Measurements from ENCODE around the gene ZNF598. TPM values are rescaled to one million over a fixed set of nuclear protein-coding genes. Genes with fewer than 3 reads are reported as not detected.

ZNF598 gene
- total and polyA plus RNA-seq, 3 donors from 2014 or later: 46.3 to 94.6 (median 80.4) TPM

DNA sequence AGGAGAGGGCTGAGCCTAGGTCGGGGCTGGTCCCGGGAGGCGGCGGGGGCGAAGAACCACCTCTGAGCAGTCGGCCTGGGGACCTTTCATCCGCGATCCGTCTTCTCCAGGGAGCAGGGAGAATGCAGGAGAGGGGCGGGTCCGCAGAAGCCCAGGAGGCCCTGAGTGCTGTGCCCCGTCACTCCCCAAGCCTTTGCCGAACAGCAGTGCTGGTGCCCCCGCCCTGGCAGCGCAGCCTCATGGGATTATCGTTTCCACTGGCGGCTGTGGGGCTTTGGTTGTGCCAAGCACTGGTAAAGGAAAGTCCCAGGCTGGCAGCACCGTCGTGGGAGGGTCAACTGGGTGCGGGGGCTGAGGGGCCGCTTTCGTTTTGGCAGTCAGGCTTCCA, 37.1 kb downstream of the ZNF598 start:
- TF ChIP-seq POLR2A (IDR thresholded peaks at IDR 0.05): no peak
- TF ChIP-seq, protein P1, sequence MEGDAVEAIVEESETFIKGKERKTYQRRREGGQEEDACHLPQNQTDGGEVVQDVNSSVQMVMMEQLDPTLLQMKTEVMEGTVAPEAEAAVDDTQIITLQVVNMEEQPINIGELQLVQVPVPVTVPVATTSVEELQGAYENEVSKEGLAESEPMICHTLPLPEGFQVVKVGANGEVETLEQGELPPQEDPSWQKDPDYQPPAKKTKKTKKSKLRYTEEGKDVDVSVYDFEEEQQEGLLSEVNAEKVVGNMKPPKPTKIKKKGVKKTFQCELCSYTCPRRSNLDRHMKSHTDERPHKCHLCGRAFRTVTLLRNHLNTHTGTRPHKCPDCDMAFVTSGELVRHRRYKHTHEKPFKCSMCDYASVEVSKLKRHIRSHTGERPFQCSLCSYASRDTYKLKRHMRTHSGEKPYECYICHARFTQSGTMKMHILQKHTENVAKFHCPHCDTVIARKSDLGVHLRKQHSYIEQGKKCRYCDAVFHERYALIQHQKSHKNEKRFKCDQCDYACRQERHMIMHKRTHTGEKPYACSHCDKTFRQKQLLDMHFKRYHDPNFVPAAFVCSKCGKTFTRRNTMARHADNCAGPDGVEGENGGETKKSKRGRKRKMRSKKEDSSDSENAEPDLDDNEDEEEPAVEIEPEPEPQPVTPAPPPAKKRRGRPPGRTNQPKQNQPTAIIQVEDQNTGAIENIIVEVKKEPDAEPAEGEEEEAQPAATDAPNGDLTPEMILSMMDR (IDR thresholded peaks at IDR 0.05): no peak
- H3K27me3 ChIP-seq: no peaks in the 10 kb centered on the region
- H3K4me3 ChIP-seq: peak overlapping the region; percentile 92 to 99
- H3K27ac ChIP-seq: peak overlapping the region in 1 of 2 donors; percentile 35
- H3K4me1 ChIP-seq: peaks cover 14% of the 10 kb centered on the region
- H3K36me3 ChIP-seq (ENCODE audit: low read depth, missing control alignments): no peaks in the 10 kb centered on the region
- DNase-seq: no peak
- intact Hi-C loops (cut with DNase I; ENCODE audit: low total_unique reads): no loop called here
- H3K9me3 ChIP-seq: no peaks in the 10 kb centered on the region
- WGBS, 2 donors: 1 to 11% methylated on average over 5 to 18 of the region's 22 CpGs

DNA sequence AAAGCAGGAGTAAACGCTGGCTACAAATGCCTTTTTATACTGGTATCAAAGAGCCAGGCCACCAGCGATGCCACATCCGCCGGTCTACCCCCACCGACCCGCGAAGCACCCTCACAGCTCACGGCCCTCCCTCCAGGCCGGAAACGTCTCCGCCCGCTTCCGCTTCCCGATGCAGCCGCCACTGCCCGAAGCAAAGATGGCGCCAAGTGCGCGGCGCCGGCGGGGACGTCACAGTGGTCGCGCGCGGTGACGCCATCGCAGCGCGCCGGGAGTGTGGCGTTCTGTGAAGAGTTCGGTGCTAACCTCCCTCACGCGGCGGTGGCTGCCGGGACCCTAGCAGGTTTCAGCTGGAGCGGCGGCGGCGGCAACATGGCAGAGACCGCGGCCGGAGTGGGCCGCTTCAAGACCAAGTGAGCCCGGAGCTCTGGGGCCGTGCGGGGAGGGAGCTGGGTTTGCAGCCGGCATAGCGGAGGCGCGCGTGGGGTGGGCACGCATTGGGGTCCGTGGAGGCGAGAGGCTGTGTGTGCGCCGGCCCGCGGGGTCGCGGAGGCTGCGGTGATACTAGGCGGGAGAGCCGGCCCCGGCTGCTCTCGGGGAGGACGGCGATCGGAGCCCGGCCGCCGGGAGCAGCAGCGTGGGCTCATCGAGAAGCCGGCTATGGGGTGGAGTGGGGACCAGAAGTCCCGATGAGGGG, 37.7 kb downstream of the ZNF598 start, which contains the start of gene TBL3:
Gene TBL3 (plus strand): TSS at position 258 of the 694 bp plus-strand sequence. CDS start 112 bp downstream, at position 370.
- Histone ChIP-seq H3K9me3 (no peaks in the 10 kb centered on the region), H3K36me3 (ENCODE audit: low read depth, missing control alignments) (no peaks in the 10 kb centered on the region), H3K27ac (peak within 1 kb of the TSS; percentile 35 to 90), H3K4me3 (peak within 1 kb of the TSS; percentile 92 to 99), H3K27me3 (no peaks in the 10 kb centered on the region), H3K4me1 (peaks cover 14% of the 10 kb centered on the region)
- peak; percentile 94 for DNase-seq
- intact Hi-C loops (cut with DNase I; ENCODE audit: low total_unique reads): no loop called here
- WGBS, 2 donors: 0% methylated on average over 1 to 44 of the region's 78 CpGs
- peak; percentile 50 for TF ChIP-seq POLR2A (IDR thresholded peaks at IDR 0.05)
- TF ChIP-seq, protein P1 (IDR thresholded peaks at IDR 0.05): peak in 1 of 3 experiments; percentile 18

DNA sequence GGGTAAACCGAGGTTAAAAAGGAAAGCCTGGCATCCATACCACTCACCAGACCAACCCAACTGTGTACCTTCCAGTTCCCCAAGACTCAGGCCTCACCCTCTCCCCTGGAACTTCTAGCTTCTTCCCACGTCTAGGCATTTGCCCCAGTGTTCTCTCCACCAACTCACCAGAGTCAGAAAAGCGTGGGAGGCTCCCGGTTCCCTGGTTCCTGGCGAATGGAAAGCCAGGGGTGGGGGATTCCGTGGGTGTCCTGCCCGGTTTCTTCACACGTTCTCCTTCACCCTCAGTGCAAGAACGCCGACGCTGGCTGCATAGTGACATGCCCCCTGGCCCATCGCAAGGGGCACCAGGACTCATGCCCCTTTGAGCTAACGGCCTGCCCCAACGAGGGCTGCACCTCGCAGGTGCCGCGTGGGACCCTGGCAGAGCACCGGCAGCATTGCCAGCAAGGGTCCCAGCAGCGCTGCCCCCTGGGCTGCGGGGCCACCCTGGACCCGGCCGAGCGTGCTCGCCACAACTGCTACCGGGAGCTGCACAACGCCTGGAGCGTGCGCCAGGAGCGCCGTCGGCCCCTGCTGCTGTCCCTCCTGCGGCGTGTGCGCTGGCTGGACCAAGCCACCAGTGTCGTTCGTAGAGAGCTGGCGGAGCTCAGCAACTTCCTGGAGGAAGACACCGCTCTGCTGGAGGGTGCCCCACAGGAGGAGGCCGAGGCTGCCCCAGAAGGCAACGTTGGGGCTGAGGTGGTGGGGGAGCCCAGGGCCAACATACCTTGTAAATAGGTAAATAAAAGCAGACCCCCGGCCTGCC, 41.3 kb downstream of the ZNF598 start:
- WGBS, 2 donors: 85% methylated on average over 27 to 34 of the region's 41 CpGs
- H3K4me1 ChIP-seq: peaks cover 24% of the 10 kb centered on the region

DNA sequence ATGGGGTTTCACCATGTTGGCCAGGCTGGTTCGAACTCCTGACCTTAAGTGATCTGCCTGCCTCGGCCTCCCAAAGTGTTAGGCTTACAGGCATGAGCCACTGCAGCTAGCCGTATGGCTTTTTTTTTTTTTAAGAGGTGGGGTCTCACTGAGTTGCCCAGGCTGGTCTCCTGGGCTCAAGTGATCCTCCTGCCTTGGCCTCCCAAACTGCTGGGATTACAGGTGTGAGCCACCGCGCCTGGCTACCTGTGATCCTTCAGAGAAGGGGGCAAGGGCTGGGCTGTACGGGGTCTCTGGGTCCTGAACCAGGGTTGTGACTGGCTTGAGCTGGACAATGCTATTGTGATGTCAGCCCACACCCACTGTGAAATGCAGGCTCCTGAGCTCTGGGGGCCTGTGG, 43.2 kb downstream of the ZNF598 start, which contains the start of gene RNF151:
Gene RNF151 (plus strand): TSS at position 397 of the 400 bp plus-strand sequence. CDS start 26 bp downstream, outside the sequence.
- peaks cover 16% of the 10 kb centered on the region for H3K4me1 ChIP-seq
- intact Hi-C loops (cut with DNase I; ENCODE audit: low total_unique reads): no loop called here
- no peak for DNase-seq
- no peaks in the 10 kb centered on the region for H3K27me3 ChIP-seq
- no peak within 1 kb of the TSS for H3K27ac ChIP-seq
- no peaks in the 10 kb centered on the region for H3K9me3 ChIP-seq
- peak within 1 kb of the TSS; percentile 64 to 96 for H3K4me3 ChIP-seq
- TF ChIP-seq POLR2A (IDR thresholded peaks at IDR 0.05): no peak
- TF ChIP-seq, protein P1 (IDR thresholded peaks at IDR 0.05): no peak
- WGBS, 2 donors: 95 to 96% methylated on average over 3 to 5 of the region's 6 CpGs
- H3K36me3 ChIP-seq (ENCODE audit: low read depth, missing control alignments): no peaks in the 10 kb centered on the region

More for the DNA sequence above, 41.3 kb downstream of the ZNF598 start:
- Histone ChIP-seq H3K27me3 (no peaks in the 10 kb centered on the region), H3K36me3 (ENCODE audit: low read depth, missing control alignments) (no peaks in the 10 kb centered on the region), H3K4me3 (no peak overlapping the region), H3K9me3 (no peaks in the 10 kb centered on the region), H3K27ac (no peak overlapping the region)
- TF ChIP-seq, protein P1 (IDR thresholded peaks at IDR 0.05): no peak
- TF ChIP-seq POLR2A (IDR thresholded peaks at IDR 0.05): no peak
- intact Hi-C loops (cut with DNase I; ENCODE audit: low total_unique reads): no loop called here
- DNase-seq: no peak

All from testis (tissue), 3 donors.